Activated CD8-positive, alpha-beta memory T cell treated with anti-CD3 and anti-CD28 coated beads, Interleukin-2, amount 50 U/mL, for 48 hours (primary cell): ENCODE measurements around the gene LAYN.

Experiments used
- DNase-seq: peaks from one replicate; pipeline ENCODE4 v3.0.0-alpha.2; 2020

LAYN gene

DNA sequence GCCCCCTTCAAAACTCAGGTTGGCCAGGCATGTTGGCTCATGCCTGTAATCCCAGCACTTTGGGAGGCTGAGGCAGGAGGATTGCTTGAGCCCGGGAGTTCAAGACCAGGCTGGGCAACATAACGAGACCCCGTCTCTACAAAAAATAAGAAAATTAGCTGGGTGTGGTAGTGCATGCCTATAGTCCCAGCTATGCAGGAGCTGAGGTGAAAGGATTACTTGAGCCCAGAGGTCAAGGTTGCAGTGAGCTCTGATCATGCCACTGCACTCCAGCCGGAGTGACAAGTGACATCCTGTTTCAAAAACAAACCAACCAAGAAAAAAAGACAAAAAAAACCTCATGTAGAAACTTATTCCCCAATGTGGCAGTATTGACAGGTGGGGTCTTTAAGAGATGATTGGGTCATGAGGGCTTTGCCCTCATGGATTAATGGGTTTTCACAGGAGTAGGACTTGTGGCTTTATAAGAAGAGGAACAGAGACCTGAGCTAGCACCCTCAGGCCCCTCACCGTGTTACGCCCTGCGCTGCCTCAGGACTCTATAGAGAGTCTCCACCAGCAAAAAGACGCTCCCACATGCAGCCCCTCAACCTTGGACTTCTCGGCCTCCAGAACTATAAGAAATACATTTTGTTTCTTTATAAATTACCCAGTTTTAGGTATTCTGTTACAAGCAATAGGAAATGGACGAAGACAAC lies 22.3 kb downstream of the LAYN start:
- DNase-seq: no peak

DNA sequence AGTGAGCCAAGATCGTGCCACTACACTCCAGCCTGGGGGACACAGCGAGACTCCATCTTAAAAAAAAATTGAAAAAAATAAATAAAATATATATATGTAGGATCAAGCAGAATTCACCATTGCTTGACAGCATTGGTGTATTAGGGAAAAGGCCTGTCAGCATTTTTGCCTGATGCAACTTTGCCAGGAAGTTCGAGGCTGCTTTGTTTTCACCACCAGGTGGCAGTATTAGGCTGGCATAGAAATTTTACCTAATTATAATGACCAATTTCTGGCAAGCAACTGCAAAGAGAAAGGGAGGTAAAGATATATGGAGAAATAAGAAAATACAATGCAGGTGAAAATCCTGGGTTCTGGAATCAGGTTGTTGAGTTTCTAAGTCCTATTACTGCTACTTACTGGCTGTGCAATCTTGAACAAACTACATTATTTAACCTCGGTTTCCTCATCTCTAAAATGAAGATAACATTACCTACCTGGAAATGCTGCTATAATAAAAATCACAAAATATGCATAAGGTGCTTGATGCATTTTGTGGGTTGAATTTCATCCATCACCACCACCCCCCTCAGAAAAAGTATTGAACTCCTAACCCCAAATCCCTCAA lies 24.7 kb downstream of the LAYN start:
- DNase-seq: peak; percentile 70

DNA sequence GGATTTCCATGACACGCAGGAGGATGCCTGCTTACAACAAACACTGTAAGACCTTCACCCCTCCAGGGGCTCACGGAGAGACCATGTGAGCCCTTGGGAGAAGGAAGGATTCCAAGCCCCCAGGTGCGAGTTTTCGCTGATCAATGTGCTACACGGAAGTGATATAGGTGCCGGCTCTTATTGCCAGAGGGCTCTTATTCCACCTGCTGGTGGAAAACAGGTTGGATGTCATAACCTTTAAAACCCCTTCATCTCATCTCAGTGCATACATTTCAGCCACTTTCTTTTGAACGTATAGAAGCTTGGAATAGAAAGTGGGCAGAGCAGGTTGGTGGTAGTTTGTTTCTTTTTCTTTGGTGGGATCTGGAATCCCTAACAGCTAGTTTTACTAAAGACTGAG lies 25.8 kb downstream of the LAYN start:
- no peak for DNase-seq

DNA sequence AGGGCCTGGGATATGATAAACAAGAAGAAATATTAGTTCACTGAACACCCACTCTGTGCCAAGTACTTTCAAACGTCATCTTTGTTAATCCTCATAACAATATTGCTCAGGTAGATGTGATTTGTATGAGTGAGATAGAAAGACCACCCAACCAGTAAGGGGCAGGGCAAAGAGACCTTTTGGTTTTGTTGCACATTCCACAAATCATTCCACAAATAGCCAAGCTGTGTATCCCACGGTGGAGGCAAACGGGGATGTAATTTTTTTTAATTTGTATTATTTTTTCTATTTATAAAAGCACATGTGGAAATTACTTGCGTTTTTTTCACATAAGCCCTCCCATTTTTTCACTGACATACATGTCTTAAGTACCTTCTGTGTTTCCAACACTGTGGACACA lies 29.0 kb downstream of the LAYN start:
- no peak for DNase-seq

DNA sequence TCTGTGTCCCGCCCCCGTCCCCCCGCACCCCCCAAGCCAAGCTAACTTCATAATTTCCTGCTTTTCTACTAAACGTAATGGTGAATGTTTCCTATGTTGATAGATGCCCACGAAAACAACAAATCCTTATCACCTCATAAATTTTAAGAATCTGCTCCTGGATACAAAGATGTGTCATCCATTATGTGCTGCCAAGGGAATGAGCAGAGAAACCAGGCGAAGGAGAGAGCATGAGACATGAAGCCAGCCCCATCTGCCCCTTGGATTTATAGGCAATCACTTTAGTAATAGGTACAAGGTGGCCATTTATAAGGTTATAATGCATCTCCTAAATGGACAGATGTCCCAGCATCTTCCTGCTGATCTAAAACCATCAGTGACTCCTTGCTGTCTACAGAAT lies 30.3 kb downstream of the LAYN start:
- no peak for DNase-seq

DNA sequence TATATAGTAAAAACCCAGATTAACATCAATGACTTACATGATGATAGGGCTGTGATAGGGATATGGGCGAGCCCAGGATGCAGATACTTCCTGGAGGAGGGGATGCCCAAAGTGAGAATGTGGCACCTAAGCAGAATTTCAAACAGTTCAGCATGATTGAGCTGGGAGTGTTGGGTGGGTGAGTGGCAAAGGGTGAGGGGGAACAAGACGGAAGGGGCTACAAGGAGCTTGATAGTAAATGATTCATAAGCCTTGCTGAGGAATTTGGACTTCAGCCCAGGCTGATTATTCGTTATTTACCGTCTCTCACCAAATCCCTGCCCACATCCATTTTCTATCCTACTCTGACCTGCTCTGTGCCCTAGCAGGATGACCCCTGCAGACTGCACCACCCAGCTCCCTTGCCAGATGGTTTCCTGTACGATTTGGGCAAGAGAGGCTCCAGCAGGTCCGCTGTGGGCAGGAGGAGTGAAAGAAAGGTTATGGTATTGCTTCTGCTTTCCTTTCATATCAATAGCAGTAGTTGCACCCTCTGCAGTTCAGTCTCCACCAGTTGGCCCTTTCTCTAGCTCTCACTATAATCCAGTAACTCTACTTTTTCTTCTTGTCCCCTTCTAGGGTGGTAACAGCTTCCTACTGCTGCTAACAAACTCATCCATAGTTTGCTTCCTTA lies 31.4 kb downstream of the LAYN start:
- DNase-seq: no peak

DNA sequence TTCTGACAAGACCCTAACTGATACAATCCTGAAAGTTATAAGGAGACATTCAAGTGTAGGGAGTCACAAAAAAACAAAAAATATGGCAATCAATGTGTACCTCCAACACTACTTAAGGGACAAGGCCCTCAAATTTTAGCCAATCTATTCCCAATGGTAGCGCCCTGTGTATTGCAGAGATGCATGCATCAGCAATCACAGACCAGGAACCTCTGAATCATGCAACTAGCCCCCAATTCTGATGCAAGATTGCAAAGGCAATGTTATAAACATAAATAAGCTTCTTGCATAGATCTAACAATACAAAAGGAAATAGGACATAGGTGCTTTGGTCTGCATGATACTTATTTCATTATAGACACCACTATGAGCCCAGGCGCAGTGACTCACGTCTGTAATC lies 32.1 kb downstream of the LAYN start:
- DNase-seq: no peak

DNA sequence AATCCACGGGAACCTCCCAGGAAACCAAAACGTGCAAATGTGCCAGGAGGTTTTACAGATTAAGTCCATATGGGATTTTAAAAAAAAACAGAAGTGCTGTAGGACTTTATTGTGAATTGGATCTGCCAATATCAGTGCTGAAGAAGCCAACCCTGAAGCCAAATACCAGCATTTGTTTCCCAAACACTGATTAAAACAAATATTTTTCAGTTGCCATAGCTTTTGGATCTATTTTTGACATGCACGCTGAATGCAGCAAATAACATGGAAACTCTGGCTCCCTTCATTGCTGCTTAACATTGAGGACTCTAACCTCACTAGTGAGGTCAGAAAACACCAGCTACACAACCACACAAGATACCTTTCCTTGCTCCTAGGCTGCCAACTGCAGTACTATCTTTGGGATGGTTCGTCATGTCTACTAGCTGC lies 33.3 kb downstream of the LAYN start:
- no peak for DNase-seq

DNA sequence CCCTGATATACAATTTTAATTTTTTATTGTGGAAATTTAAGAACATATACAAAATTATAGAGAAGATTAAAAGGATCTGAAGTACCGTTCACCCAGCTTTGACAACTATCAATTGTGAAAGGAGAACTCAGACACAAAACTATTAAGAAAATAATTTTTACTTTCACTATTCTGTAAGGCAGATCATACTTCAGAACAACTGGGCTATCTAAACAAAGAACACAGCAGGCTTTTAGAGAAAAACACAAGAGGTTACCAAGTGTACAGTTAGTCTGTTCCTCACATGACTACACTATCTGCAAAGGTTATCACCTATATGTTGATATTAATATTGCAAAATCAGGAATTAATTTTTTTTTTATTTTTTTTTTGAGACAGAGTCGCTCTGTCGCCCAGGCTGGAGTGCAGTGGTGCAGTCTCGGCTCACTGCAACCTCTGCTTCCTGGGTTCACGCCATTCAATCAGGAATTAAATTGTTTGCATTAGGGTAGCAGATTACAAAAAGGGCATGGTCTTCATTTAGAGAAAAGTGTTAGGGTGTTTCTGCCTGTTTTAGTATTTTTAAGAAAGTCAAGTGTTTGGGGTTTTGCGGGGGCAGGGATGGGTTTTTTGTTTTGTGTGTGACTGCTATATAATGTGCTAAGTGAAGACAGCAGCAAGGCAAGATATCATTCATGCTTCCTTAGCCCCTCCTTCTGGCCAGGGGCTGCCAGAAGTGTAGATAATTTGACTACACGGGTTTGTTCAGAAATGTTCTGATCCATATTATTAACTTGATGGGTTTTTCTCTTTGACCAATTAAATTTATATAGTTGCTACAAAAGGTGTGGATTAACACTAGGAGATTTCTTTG lies 34.1 kb downstream of the LAYN start:
- DNase-seq: no peak

DNA sequence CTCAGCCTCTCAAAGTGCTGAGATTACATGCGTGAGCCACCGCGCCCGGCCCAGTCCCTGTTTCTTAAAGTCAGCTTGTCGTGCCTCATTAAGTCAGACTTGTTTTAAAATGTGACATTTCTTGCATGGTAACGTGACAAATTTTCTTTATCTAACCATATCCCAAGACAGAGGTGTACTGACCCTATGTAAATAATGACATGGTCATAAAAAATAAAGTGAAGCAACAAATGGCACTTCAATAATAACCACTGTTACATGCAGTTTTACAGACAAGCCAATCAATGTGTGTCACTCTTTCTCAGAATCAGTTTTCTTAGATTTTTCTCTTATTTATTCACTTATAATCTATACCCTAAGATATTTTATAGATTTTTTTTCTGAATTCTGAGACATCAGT lies 35.2 kb downstream of the LAYN start:
- no peak for DNase-seq

DNA sequence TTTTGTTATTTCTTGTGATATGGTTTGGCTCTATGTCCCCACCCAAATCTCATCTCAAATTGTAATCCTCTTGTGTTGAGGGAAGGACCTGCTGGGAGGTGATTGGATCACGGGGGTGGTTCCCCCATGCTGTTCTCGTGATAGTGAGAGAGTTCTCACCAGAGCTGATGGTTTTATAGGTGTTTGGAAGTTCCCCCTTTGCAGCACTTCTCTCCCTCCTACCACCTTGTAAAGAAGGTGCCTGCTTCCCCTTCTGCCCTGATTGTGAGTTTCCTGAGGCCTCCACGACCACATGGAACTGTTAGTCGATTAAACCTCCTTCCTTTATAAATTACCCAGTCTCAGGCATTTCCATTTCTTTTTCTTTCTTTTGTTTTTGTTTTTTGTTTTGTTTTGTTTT lies 37.3 kb downstream of the LAYN start:
- DNase-seq: no peak

DNA sequence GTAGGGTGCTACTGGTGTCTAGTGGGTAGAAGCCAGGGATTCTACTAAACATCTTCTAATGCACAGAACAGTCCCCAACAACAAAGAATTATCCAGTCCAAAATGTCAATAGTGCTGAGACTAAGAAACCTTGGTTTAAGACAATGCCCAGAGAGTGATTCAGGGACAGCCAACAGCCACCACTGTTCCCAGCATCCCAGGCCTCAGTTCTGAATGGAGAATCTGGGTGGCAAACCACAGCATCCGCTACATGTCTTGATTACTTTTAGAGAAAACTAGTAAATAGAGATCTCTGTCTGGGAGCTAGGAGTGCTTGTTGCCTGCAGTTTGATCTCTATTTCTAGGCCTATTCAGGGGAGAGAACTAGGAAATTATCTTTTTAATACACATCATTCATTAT lies 40.8 kb downstream of the LAYN start:
- no peak for DNase-seq

DNA sequence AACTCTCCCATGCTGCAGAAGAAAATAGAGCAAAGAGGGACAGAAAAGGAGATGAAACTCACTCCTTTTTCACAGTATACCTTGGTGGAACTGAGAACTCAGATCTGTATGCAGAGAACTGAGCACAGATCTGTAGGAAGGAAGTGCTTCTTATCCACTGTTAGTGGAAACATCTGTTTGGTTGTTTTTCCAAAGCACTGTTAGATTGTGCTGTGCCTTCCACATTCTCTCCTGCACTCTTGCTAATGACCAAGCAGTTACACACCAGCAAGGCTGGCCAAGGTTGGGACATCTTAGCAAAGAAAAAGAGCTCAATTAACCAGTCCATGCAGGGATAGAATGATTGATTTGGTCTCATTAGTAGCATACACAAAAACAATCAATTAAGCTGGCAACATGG lies 41.6 kb downstream of the LAYN start:
- DNase-seq: no peak

DNA sequence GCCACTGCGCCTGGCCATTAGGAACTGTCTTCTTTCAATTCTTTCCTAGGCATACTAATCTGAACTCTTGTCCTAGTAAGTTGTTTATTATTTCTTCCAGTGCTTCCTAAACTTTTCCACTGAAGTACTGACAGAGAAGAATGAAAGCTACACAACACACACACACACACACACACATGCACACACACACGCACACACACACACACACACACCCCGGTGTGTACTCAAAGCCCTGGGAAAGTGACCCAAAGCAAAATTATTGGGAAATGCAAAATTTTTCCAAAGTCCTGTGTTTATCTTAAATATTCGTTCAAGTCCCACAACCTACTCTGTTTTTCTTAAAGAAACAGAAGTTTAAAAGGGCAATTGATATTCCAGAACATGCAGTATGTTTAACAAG lies 42.4 kb downstream of the LAYN start:
- no peak for DNase-seq

DNA sequence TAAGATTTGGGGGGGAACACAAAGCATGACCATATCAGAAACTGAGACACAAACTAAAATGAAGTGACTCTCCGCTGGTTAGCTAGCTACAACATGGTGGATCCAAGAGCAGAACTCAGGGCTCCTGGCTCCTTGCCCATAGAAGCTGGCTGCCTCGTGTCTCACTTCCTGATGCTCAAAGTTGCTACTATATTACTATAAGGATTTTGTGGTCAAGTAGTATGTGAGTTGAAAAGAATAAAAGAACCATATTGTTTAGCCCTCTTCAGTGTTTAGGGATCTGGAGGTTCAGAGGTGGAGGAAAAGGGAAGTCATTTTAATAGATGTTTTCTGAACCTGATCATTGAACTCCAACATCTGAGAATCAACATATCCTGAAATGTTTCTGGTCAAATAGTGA lies 44.9 kb downstream of the LAYN start:
- DNase-seq: no peak

DNA sequence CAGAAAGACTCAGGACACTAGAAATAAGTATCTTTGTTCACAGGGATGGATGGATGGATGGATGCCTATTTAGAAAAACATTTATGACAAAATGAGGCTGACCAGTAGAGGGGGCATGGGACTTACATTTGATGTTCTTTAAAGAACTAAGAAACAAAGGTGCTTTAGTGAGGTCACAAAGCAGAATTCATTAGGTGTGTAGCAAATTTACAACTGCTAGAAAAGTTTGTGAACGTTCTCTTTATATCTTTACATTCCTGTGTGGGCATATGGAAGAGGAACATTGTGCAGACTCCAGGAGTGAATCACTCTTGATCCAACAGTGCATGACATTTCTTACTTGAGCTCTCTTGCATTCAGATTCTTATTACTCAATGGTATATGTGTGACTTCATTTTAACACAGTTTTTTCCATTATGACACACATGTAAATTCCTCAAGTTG lies 45.9 kb downstream of the LAYN start:
- DNase-seq: no peak

DNA sequence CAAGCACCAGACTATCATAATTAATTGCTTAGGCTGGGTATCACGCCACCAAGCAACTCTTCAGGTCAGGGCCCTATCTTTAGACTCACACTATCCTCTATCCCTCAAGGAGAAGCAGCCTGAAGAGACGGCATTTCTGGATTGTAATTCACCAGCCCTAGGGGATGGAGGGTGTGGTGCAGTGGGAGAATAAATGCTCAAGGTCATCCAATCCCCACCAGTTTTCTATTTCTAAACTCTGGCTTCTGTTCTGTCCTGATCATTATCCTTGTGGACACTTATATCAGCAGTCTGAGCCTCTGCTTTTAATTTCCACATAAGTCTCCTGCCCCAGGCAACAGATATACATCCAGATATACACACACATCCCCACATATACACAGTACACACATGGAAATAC lies 48.6 kb downstream of the LAYN start:
- no peak for DNase-seq

DNA sequence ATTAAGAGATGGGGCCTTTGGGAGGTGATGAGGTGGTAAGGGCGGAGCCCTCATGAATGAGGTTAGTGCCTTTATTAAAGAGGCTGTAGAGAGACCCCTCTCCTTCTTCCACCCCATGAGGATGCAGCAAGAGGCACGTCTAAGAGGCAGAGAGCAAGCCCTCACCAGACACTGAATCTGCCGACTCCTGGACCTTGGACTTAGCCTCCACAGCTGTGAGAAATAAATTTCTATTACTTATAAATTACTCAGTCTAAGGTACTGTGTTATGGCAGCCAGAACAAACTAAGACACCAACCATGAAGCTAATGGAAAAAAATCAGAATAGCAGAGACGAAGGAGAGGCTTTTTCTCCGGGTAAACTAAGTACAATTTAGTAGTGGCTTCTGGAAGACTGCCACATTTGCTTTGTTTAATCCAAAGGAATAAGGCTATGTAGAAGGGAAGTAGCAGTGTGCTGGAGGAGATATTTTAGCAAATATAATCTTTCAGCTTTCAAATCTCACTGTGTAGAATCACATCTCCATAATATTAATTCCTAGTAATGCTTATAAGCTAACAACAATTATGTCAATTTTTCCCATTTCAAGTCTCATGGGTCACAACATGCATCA lies 49.5 kb downstream of the LAYN start:
- no peak for DNase-seq

DNA sequence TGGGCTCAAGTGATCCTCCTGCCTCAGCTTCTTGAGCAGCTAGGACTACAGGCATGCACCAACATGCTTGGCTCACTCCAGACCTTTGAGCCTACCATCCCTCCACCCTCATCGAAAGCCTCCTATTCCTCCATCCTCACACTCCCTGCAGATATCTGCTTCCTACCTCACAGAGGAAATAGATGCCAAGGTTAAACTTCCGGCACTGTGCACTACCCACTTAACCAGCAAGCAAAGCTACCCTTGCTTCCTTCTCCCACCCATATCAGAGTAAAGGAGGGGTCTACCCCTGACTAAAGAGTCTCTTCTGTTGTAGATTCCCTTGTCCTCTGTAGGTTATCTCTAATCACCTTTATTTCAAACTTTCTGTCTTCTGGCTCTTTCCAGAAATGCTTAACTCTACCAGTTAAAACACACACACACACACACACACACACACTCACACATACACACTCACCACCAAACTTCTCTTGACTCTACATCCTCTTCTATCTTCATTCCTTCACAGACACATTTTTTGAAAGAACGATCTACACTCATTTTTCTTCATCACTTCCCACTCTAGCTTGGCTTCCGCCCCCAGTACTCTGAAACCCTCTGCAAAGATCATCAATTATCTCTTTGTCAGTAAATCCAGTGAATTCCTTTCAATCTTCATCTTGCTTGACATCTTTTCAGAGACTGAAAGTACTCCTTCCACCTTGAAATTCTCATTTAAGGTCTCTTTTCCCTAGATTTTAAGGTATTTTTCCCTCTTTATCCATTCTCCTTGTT lies 50.9 kb downstream of the LAYN start:
- DNase-seq: no peak

DNA sequence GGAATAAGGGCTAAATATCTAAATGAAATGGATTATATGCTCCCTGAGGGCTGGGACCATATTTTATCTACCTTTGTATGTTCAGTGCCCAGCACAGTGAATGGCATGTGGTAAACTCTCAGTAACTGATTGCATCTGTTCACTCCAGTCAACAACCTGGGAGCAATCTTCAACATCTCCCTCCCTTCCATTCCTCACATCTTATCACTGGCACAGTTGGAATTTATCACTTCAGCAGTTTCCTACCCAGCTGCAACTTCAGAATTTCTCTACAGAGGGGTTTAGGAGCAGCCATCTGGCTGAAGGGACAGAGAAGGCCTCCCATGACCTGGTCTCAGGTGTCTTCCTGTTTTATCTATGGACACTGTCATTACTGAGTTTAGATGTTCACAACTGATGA lies 52.0 kb downstream of the LAYN start:
- no peak for DNase-seq

DNA sequence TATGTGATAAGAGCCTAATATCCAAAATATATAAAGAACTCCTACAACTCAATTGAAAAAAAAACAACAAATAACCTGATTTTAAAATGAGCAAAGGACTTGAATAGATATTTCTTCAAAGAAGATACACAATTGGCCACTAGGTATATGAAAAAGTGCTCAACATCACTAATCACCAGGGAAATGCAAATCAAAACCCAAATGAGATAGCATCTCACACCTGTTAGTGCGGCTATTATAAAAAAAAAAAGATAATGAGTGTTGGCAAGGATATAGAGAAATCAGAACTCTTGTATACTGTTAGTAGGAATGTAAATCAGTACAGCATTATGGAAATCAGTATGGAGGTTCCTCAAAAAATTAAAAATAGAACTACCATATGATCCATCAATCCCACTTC lies 55.8 kb downstream of the LAYN start:
- no peak for DNase-seq

DNA sequence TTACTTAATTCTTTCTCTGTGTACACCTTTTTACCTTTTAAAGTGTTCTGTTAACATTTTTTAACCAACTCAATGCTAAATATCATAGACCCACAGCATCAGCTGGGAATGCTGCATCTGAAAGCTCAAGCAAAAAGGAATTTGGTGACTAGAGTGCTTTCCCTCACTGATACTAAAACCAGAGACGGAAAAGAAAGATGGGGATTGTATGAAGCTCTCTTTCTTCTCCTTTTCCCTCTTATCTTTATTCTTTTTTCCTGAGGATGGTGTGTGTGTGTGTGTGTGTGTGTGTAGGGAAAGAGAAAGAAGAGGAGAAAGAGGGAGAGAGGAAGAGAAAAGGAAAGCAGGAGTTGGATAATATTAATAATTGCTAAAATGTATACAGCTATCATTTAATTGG lies 57.6 kb downstream of the LAYN start:
- no peak for DNase-seq
